ENCODE measurements around the gene URI1.

URI1 gene

GRCh38 chr19:30001791-30002190 lies 59.8 kb downstream of the URI1 start:
- Histone ChIP-seq H3K27me3 (ENCODE audit: insufficient read depth, poor library complexity, severe bottlenecking) (no peaks in the 10 kb centered on the region), H3K9me3 (ENCODE audit: severe bottlenecking) (no peaks in the 10 kb centered on the region), H3K4me3 (ENCODE audit: severe bottlenecking) (no peak overlapping the region), H3K4me1 (ENCODE audit: insufficient read depth, poor library complexity, severe bottlenecking) (no peaks in the 10 kb centered on the region), H3K36me3 (ENCODE audit: low read depth) (peaks cover 40% of the 10 kb centered on the region), H3K27ac (ENCODE audit: poor library complexity, severe bottlenecking) (no peak overlapping the region)
- no peak for TF ChIP-seq CTCF (IDR thresholded peaks at IDR 0.05; ENCODE audit: poor library complexity, severe bottlenecking)
- ATAC-seq (ENCODE audit: low read depth), result no peak
- no peak for DNase-seq (ENCODE audit: low spot score)

- H3K4me3 ChIP-seq (ENCODE audit: severe bottlenecking), result no peak overlapping the region
- H3K9me3 ChIP-seq (ENCODE audit: severe bottlenecking), result no peaks in the 10 kb centered on the region
- no peak for TF ChIP-seq CTCF (IDR thresholded peaks at IDR 0.05; ENCODE audit: poor library complexity, severe bottlenecking)
- H3K4me1 ChIP-seq (ENCODE audit: insufficient read depth, poor library complexity, severe bottlenecking), result no peaks in the 10 kb centered on the region
- ATAC-seq (ENCODE audit: low read depth) (no peak), DNase-seq (ENCODE audit: low spot score) (no peak)
- no peak overlapping the region for H3K27ac ChIP-seq (ENCODE audit: poor library complexity, severe bottlenecking)
- H3K27me3 ChIP-seq (ENCODE audit: insufficient read depth, poor library complexity, severe bottlenecking), result no peaks in the 10 kb centered on the region
- H3K36me3 ChIP-seq (ENCODE audit: low read depth), result peaks cover 51% of the 10 kb centered on the region
These were observed 61.8 kb downstream of the URI1 start for GRCh38 chr19:30003866-30004265.

GRCh38 chr19:30004403-30004802 lies 62.4 kb downstream of the URI1 start:
- Histone ChIP-seq H3K27ac (ENCODE audit: poor library complexity, severe bottlenecking) (no peak overlapping the region), H3K27me3 (ENCODE audit: insufficient read depth, poor library complexity, severe bottlenecking) (no peaks in the 10 kb centered on the region), H3K4me1 (ENCODE audit: insufficient read depth, poor library complexity, severe bottlenecking) (no peaks in the 10 kb centered on the region), H3K4me3 (ENCODE audit: severe bottlenecking) (no peak overlapping the region), H3K9me3 (ENCODE audit: severe bottlenecking) (no peaks in the 10 kb centered on the region), H3K36me3 (ENCODE audit: low read depth) (peaks cover 51% of the 10 kb centered on the region)
- no peak for TF ChIP-seq CTCF (IDR thresholded peaks at IDR 0.05; ENCODE audit: poor library complexity, severe bottlenecking)
- DNase-seq (ENCODE audit: low spot score), result no peak
- no peak for ATAC-seq (ENCODE audit: low read depth)

- H3K9me3 ChIP-seq (ENCODE audit: severe bottlenecking), result no peaks in the 10 kb centered on the region
- H3K27ac ChIP-seq (ENCODE audit: poor library complexity, severe bottlenecking), result no peak overlapping the region
- no peak for TF ChIP-seq CTCF (IDR thresholded peaks at IDR 0.05; ENCODE audit: poor library complexity, severe bottlenecking)
- H3K27me3 ChIP-seq (ENCODE audit: insufficient read depth, poor library complexity, severe bottlenecking), result no peaks in the 10 kb centered on the region
- no peak for DNase-seq (ENCODE audit: low spot score)
- ATAC-seq (ENCODE audit: low read depth), result no peak
- H3K4me3 ChIP-seq (ENCODE audit: severe bottlenecking), result no peak overlapping the region
- H3K4me1 ChIP-seq (ENCODE audit: insufficient read depth, poor library complexity, severe bottlenecking), result no peaks in the 10 kb centered on the region
- peaks cover 64% of the 10 kb centered on the region for H3K36me3 ChIP-seq (ENCODE audit: low read depth)
These were observed 64.2 kb downstream of the URI1 start for GRCh38 chr19:30006207-30006606.

GRCh38 chr19:30008169-30008568 lies 66.1 kb downstream of the URI1 start:
- Histone ChIP-seq H3K27ac (ENCODE audit: poor library complexity, severe bottlenecking) (no peak overlapping the region), H3K36me3 (ENCODE audit: low read depth) (peaks cover 77% of the 10 kb centered on the region), H3K9me3 (ENCODE audit: severe bottlenecking) (no peaks in the 10 kb centered on the region), H3K4me1 (ENCODE audit: insufficient read depth, poor library complexity, severe bottlenecking) (no peaks in the 10 kb centered on the region), H3K27me3 (ENCODE audit: insufficient read depth, poor library complexity, severe bottlenecking) (no peaks in the 10 kb centered on the region), H3K4me3 (ENCODE audit: severe bottlenecking) (no peak overlapping the region)
- no peak for TF ChIP-seq CTCF (IDR thresholded peaks at IDR 0.05; ENCODE audit: poor library complexity, severe bottlenecking)
- DNase-seq (ENCODE audit: low spot score), result no peak
- ATAC-seq (ENCODE audit: low read depth), result no peak
